Lower leg skin (tissue), 4 donors: ENCODE results near the gene WDR54. TPM values are rescaled to one million over a fixed set of nuclear protein-coding genes. Genes with fewer than 3 reads are reported as not detected.

Experiments
- DNase-seq, 2 donors: peaks; one replicate each; pipeline ENCODE4 v3.0.0-alpha.2; 2019; ENCODE audit warnings: low spot score in 2 of 2
- H3K4me3 ChIP-seq: fragments of 200-600 bp; sonication (generic); 2 replicates; pipeline ENCODE4 v1.5.1; 2017; ENCODE audit warnings: mild to moderate bottlenecking, low read depth; ENCODE audit not compliant: poor library complexity, severe bottlenecking
- POLR2A ChIP-seq, 2 donors: fragments of 450-650 bp; IDR thresholded peaks; one replicate each; pipeline ENCODE4 v1.6.1; 2016 to 2017; ENCODE audit warnings: antibody characterized with exemption in 2 of 2, mild to moderate bottlenecking in 1 of 2, moderate library complexity in 1 of 2
- WGBS, 2 donors: methylation state at CpG; one replicate each; pipeline ENCODE4 v1.1.5; 2018; 5-methylcytosine and 5-hydroxymethylcytosine counted together
- intact Hi-C: fragments of 100-400 bp; cut with DNase I; formaldehyde crosslinking; loops from one replicate; pipeline ENCODE4 v1.15.0; 2023; ENCODE audit warnings: low total_unique reads
- total RNA-seq, 4 donors: library from RNA; depleted of rRNA; stranded (reverse); fragments of >200 nt; gene quantifications; one replicate each; pipeline ENCODE4 v1.1.0, GENCODE V29; 2016
- TF ChIP-seq, protein P1 (sequence below), 3 donors: fragments of 450-650 bp; IDR thresholded peaks; one replicate each; pipeline ENCODE4 v1.5.1; 2016; ENCODE audit warnings: antibody characterized with exemption in 3 of 3, mild to moderate bottlenecking in 3 of 3, moderate library complexity in 2 of 3

The WDR54 gene
- total RNA-seq, 4 donors from 2014 or later = 5.5 to 13.3 (median 8.0) TPM

DNA sequence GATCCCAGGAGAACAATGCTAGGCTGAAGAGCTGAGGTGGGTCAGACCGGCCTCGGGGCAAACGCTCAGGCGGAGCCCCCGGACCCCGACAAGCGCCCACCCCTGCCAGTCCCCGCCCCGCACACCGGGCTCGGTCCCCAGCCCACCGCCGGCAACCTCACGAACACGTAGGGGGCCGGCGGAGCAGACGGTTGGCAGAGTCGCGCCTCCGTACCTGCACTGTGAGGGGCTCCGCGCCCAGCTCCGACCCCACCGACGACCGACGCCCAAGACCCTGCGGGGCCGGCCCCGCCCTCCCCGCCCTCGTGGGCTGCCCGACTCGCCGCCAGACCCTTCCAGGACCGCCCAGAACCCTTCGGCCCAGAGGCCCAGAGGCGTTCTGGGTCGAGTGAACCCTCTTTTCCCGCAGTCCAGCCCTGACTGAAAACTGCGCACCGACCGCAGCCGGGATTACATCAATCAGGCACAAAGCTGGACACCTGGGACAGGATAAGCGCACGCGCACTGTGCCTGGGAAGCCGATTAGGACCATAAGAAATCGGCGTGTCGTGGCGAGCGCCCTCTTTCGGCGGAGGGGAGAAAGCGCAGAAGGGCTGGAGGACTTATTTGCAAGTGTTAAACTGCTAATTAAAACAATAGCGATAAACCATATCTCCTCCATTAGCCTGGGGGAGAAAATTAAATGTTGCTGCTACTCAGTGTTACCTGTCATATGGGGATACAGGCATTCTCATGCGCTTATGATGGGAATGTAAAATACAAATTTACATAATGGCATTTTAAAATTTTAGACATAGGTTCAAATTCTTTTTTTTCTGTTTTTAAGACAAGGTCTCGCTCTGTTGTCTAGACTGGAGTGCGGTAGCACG, 29.7 kb upstream of the WDR54 start:
- peak overlapping the region; percentile 86 for H3K4me3 ChIP-seq
- 1% methylated on average over 29 to 56 of the region's 62 CpGs for WGBS, 2 donors
- intact Hi-C loops = no loop called here
- peak; percentile 88 to 98 for DNase-seq
- TF ChIP-seq POLR2A (IDR thresholded peaks at IDR 0.05) = no peak
- TF ChIP-seq, protein P1, sequence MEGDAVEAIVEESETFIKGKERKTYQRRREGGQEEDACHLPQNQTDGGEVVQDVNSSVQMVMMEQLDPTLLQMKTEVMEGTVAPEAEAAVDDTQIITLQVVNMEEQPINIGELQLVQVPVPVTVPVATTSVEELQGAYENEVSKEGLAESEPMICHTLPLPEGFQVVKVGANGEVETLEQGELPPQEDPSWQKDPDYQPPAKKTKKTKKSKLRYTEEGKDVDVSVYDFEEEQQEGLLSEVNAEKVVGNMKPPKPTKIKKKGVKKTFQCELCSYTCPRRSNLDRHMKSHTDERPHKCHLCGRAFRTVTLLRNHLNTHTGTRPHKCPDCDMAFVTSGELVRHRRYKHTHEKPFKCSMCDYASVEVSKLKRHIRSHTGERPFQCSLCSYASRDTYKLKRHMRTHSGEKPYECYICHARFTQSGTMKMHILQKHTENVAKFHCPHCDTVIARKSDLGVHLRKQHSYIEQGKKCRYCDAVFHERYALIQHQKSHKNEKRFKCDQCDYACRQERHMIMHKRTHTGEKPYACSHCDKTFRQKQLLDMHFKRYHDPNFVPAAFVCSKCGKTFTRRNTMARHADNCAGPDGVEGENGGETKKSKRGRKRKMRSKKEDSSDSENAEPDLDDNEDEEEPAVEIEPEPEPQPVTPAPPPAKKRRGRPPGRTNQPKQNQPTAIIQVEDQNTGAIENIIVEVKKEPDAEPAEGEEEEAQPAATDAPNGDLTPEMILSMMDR (IDR thresholded peaks at IDR 0.05) = peak in 2 of 3 donors; percentile 13 to 84

DNA sequence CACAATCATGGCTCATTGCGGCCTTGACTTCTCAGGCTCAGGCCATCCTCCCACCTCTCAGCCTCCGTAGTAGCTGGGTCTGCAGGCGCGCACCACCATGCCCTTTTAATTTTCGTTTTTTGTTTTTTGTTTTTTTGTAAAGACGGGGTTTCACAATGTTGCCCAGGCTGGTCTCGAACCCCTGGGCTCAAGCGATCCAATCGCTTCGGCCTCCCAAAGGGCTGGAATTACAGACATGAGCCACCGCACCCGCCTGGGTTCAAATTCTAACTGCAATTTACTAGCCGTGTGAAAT, 29.1 kb upstream of the WDR54 start:
- DNase-seq = no peak
- intact Hi-C loops = no loop called here
- no peak for TF ChIP-seq POLR2A (IDR thresholded peaks at IDR 0.05)
- TF ChIP-seq, protein P1 (IDR thresholded peaks at IDR 0.05) = no peak
- H3K4me3 ChIP-seq = no peak overlapping the region
- 66 to 73% methylated on average over 13 of the region's 13 CpGs for WGBS, 2 donors

DNA sequence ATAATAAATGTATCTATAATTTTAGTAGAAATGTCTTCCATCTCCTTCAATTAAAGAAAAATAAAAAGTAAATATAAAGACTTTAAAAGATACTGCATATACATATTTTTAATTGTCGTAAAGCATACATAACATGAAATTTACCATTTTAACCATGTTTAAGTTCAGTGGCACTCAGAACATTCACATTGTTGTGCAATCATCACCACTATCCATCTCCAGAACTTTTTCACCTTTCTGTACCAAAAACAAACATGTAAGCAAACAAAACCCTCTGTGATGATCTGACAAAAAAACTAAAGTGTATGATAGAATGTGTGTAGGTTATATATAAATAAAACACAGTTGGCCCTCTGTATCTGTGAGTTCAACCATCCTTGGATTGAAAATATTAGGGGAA, 28.0 kb upstream of the WDR54 start:
- intact Hi-C loops = no loop called here
- no peak for DNase-seq
- TF ChIP-seq, protein P1 (IDR thresholded peaks at IDR 0.05) = no peak
- TF ChIP-seq POLR2A (IDR thresholded peaks at IDR 0.05) = no peak
- H3K4me3 ChIP-seq = no peak overlapping the region
- 87 to 98% methylated on average over 1 of the region's 1 CpG for whole genome bisulfite sequencing, 2 donors

DNA sequence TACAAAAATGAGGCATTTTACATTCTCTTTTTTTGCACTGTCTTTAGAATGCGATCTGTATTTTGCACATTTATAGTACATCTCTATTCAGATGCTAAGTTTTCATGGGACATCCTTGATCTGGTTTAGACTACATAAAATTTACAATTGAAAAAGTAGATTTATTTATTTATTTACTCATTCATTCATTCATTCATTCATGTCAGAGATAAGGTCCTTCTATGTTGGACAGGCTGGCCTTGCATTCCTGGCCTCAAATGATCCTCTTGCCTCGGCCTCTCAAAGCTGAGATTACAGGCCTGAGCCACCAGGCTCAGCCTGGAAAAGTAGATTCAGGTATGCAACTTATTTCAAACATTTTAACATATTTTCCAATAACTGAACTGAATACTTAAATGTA, 25.4 kb upstream of the WDR54 start:
- intact Hi-C loops = no loop called here
- H3K4me3 ChIP-seq = no peak overlapping the region
- TF ChIP-seq, protein P1 (IDR thresholded peaks at IDR 0.05) = no peak
- TF ChIP-seq POLR2A (IDR thresholded peaks at IDR 0.05) = no peak
- 96% methylated on average over 2 of the region's 2 CpGs for WGBS, 2 donors
- DNase-seq = no peak

DNA sequence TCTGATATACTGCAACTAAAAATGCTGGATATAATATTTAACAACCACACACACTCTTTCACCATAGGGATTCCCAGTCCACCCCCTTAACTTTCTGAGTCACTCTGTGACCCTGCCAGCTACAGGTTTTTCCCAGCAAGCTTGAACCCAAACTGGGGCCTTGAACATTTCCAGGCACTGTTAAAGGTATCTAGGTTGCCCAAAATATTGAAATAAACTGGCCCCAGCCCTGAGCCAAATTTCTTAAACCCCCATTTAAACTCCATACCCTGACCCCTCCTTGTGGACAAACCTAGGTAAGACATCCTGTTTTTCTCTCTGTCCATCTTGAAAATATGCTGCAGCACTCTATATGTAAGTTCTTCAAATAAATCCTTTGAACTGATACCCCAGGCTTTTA, 21.7 kb upstream of the WDR54 start:
- no peak overlapping the region for H3K4me3 ChIP-seq
- intact Hi-C loops = no loop called here
- TF ChIP-seq, protein P1 (IDR thresholded peaks at IDR 0.05) = no peak
- TF ChIP-seq POLR2A (IDR thresholded peaks at IDR 0.05) = no peak
- DNase-seq = no peak

DNA sequence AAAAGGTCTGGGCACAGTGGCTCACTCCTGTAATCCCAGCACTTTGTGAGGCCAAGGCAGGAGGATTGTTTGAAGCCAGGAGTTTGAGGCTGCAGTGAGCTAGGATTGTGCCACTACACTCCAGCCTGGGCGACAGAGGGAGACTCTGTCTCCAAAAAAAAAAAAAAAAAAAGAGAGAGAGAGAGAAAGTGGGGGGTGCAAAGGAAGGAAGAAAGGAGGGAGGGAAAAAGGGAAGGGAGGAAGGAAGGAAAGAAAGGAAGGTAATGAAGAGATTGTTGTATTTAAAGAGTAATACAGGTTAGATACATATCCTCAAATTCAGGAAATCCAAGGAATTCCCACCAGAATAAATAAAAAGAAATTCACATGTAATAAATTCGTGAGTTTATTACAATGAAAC, 19.6 kb upstream of the WDR54 start:
- intact Hi-C loops = no loop called here
- no peak overlapping the region for H3K4me3 ChIP-seq
- DNase-seq = no peak
- WGBS, 2 donors = 83 to 87% methylated on average over 2 of the region's 2 CpGs
- TF ChIP-seq, protein P1 (IDR thresholded peaks at IDR 0.05) = no peak
- TF ChIP-seq POLR2A (IDR thresholded peaks at IDR 0.05) = no peak
